Measurements from ENCODE around the gene FAM83C.
A peak's percentile ranks its signal among the peaks of the same experiment; 100 is the strongest.

Gene FAM83C

GRCh38 chr20:35291654-35292503 lies at the start of gene FAM83C:
FAM83C (minus strand) TSS chr20:35292425; CDS start chr20:35292304, 121 bp downstream.
- no peak for DNase-seq

GRCh38 chr20:35341366-35342028 lies 49.3 kb upstream of the FAM83C start:
- DNase-seq, result no peak

GRCh38 chr20:35340436-35340835 lies 48.2 kb upstream of the FAM83C start:
- DNase-seq, result no peak

- no peak for DNase-seq
These were observed 47.4 kb upstream of the FAM83C start for GRCh38 chr20:35339636-35340035.

- no peak for DNase-seq
These were observed 46.8 kb upstream of the FAM83C start for GRCh38 chr20:35339007-35339406.

- DNase-seq, result no peak
These were observed 42.3 kb upstream of the FAM83C start for GRCh38 chr20:35334311-35335101.

GRCh38 chr20:35333606-35334005 lies 41.4 kb upstream of the FAM83C start:
- no peak for DNase-seq

GRCh38 chr20:35332540-35333200 lies 40.4 kb upstream of the FAM83C start:
- no peak for DNase-seq

GRCh38 chr20:35329435-35330139 lies 37.4 kb upstream of the FAM83C start:
- DNase-seq, result peak; percentile 17 to 65

GRCh38 chr20:35328689-35329088 lies 36.5 kb upstream of the FAM83C start:
- DNase-seq, result no peak

GRCh38 chr20:35328095-35328685 lies 36.0 kb upstream of the FAM83C start:
- DNase-seq, result no peak

GRCh38 chr20:35327074-35327976 lies 35.1 kb upstream of the FAM83C start:
- DNase-seq, result no peak

GRCh38 chr20:35326740-35327073 lies 34.5 kb upstream of the FAM83C start:
- DNase-seq, result no peak

GRCh38 chr20:35326021-35326739 lies 34.0 kb upstream of the FAM83C start:
- DNase-seq, result no peak

- DNase-seq, result no peak
These were observed 33.2 kb upstream of the FAM83C start for GRCh38 chr20:35325401-35325800.

GRCh38 chr20:35320396-35321126 lies 28.3 kb upstream of the FAM83C start:
- DNase-seq, result no peak

GRCh38 chr20:35319871-35320197 lies 27.6 kb upstream of the FAM83C start:
- DNase-seq, result no peak

GRCh38 chr20:35319192-35319870 lies 27.1 kb upstream of the FAM83C start:
- no peak for DNase-seq
